ENCODE results near the gene CCDC86. TPM values are rescaled to one million over a fixed set of nuclear protein-coding genes. Genes with fewer than 3 reads are reported as not detected.

The CCDC86 gene
- total RNA-seq, 1 experiment from 2014 or later = 51.5 TPM

- Mint-ChIP-seq H3K4me3 (ENCODE audit: low read depth, unreplicated experiment) (no peak overlapping the region), H3K36me3 (ENCODE audit: insufficient read depth, unreplicated experiment) (no peaks in the 10 kb centered on the region), H3K9me3 (ENCODE audit: low read depth, unreplicated experiment) (no peaks in the 10 kb centered on the region), H3K27me3 (ENCODE audit: unreplicated experiment) (peaks cover 40% of the 10 kb centered on the region), H3K27ac (ENCODE audit: unreplicated experiment) (no peak overlapping the region), H3K4me1 (ENCODE audit: low read depth, unreplicated experiment) (no peaks in the 10 kb centered on the region)
- TF ChIP-seq CTCF (IDR thresholded peaks at IDR 0.05; ENCODE audit: unreplicated experiment) = no peak
- CTCF ChIA-PET = no interaction called here
- intact Hi-C loops (cut with micrococcal nuclease; ENCODE audit: unreplicated experiment) = no loop called here
- no peak for DNase-seq
- no TSS peak for BruUV-seq (replicated peaks)
Observed at GRCh38 chr11:60858731-60859464, 17.0 kb downstream of the CCDC86 start.

GRCh38 chr11:60859616-60860250, 17.8 kb downstream of the CCDC86 start:
- CTCF ChIA-PET = no interaction called here
- Mint-ChIP-seq H3K27me3 (ENCODE audit: unreplicated experiment) (peaks cover 43% of the 10 kb centered on the region), H3K4me1 (ENCODE audit: low read depth, unreplicated experiment) (no peaks in the 10 kb centered on the region), H3K4me3 (ENCODE audit: low read depth, unreplicated experiment) (no peak overlapping the region), H3K27ac (ENCODE audit: unreplicated experiment) (no peak overlapping the region), H3K36me3 (ENCODE audit: insufficient read depth, unreplicated experiment) (no peaks in the 10 kb centered on the region), H3K9me3 (ENCODE audit: low read depth, unreplicated experiment) (no peaks in the 10 kb centered on the region)
- DNase-seq = no peak
- no peak for TF ChIP-seq CTCF (IDR thresholded peaks at IDR 0.05; ENCODE audit: unreplicated experiment)
- intact Hi-C loops (cut with micrococcal nuclease; ENCODE audit: unreplicated experiment) = no loop called here
- no TSS peak for BruUV-seq (replicated peaks)

- Mint-ChIP-seq H3K4me1 (ENCODE audit: low read depth, unreplicated experiment) (no peaks in the 10 kb centered on the region), H3K27ac (ENCODE audit: unreplicated experiment) (no peak overlapping the region)
- BruUV-seq (replicated peaks) = no TSS peak
Observed at GRCh38 chr11:60860943-60861342, 19.0 kb downstream of the CCDC86 start.

GRCh38 chr11:60862171-60862570, 20.3 kb downstream of the CCDC86 start:
- DNase-seq = no peak
- CTCF ChIA-PET = no interaction called here
- intact Hi-C loops (cut with micrococcal nuclease; ENCODE audit: unreplicated experiment) = no loop called here
- no TSS peak for BruUV-seq (replicated peaks)
- Mint-ChIP-seq H3K27me3 (ENCODE audit: unreplicated experiment) (peaks cover 35% of the 10 kb centered on the region), H3K9me3 (ENCODE audit: low read depth, unreplicated experiment) (no peaks in the 10 kb centered on the region), H3K4me1 (ENCODE audit: low read depth, unreplicated experiment) (no peaks in the 10 kb centered on the region), H3K27ac (ENCODE audit: unreplicated experiment) (no peak overlapping the region), H3K4me3 (ENCODE audit: low read depth, unreplicated experiment) (no peak overlapping the region), H3K36me3 (ENCODE audit: insufficient read depth, unreplicated experiment) (no peaks in the 10 kb centered on the region)
- TF ChIP-seq CTCF (IDR thresholded peaks at IDR 0.05; ENCODE audit: unreplicated experiment) = no peak

More at GRCh38 chr11:60860943-60861342, 19.0 kb downstream of the CCDC86 start:
- H3K9me3 Mint-ChIP-seq (ENCODE audit: low read depth, unreplicated experiment) = no peaks in the 10 kb centered on the region
- H3K27me3 Mint-ChIP-seq (ENCODE audit: unreplicated experiment) = peaks cover 41% of the 10 kb centered on the region
- H3K36me3 Mint-ChIP-seq (ENCODE audit: insufficient read depth, unreplicated experiment) = no peaks in the 10 kb centered on the region
- H3K4me3 Mint-ChIP-seq (ENCODE audit: low read depth, unreplicated experiment) = no peak overlapping the region
- TF ChIP-seq CTCF (IDR thresholded peaks at IDR 0.05; ENCODE audit: unreplicated experiment) = no peak
- intact Hi-C loops (cut with micrococcal nuclease; ENCODE audit: unreplicated experiment) = no loop called here
- DNase-seq = no peak
- CTCF ChIA-PET = interaction anchor here (0.7 kb wide), 1 partner anchor 262 kb away, joined by 3 read pairs; no protein-coding TSS in a partner anchor

All from Calu3 (cell line).